ENCODE results near the gene PIM3. TPM values are rescaled to one million over a fixed set of nuclear protein-coding genes. Genes with fewer than 3 reads are reported as not detected.
A peak's percentile ranks its signal among the peaks of the same experiment; 100 is the strongest.

PIM3 gene
- total RNA-seq, 4 donors from 2014 or later: 66.2 to 142 (median 105) TPM

- TF ChIP-seq CTCF (IDR thresholded peaks at IDR 0.05) (no peak), POLR2A (IDR thresholded peaks at IDR 0.05) (peak in 1 of 2 donors; percentile 13)
- Histone ChIP-seq H3K9me3 (no peaks in the 10 kb centered on the region), H3K4me3 (peak overlapping the region; percentile 53 to 70 (median 63)), H3K27ac (peak overlapping the region; percentile 89 to 95 (median 90)), H3K4me1 (peaks cover 9 to 71% (median 49%) of the 10 kb centered on the region in 4 donors), H3K36me3 (no peaks in the 10 kb centered on the region), H3K27me3 (no peaks in the 10 kb centered on the region)
- DNase-seq: peak; percentile 65 to 77 (median 73)
These were observed 26.2 kb upstream of the PIM3 start for GRCh38 chr22:49934160-49934890.

GRCh38 chr22:49934891-49935557, 25.5 kb upstream of the PIM3 start:
- Histone ChIP-seq H3K27me3 (no peaks in the 10 kb centered on the region), H3K27ac (peak overlapping the region; percentile 89 to 95 (median 90)), H3K9me3 (no peaks in the 10 kb centered on the region), H3K4me1 (peaks cover 9 to 64% (median 44%) of the 10 kb centered on the region in 4 donors), H3K36me3 (no peaks in the 10 kb centered on the region), H3K4me3 (peak overlapping the region; percentile 53 to 70 (median 63))
- TF ChIP-seq POLR2A (IDR thresholded peaks at IDR 0.05): no peak
- no peak for TF ChIP-seq CTCF (IDR thresholded peaks at IDR 0.05)
- DNase-seq: peak; percentile 86 to 93 (median 88)

GRCh38 chr22:49935561-49935960, 25.0 kb upstream of the PIM3 start:
- H3K27ac ChIP-seq: peak overlapping the region; percentile 89 to 95 (median 90)
- peak overlapping the region; percentile 53 to 70 (median 63) for H3K4me3 ChIP-seq
- peaks cover 9 to 59% (median 38%) of the 10 kb centered on the region in 4 donors for H3K4me1 ChIP-seq
- H3K36me3 ChIP-seq: no peaks in the 10 kb centered on the region
- TF ChIP-seq POLR2A (IDR thresholded peaks at IDR 0.05) (no peak), CTCF (IDR thresholded peaks at IDR 0.05) (no peak)
- no peaks in the 10 kb centered on the region for H3K9me3 ChIP-seq
- H3K27me3 ChIP-seq: no peaks in the 10 kb centered on the region
- no peak for DNase-seq

- TF ChIP-seq CTCF (IDR thresholded peaks at IDR 0.05) (peak in 1 of 6 experiments; percentile 4), POLR2A (IDR thresholded peaks at IDR 0.05) (peak in 1 of 2 donors; percentile 53)
- H3K4me1 ChIP-seq: peaks cover 9 to 54% (median 34%) of the 10 kb centered on the region in 4 donors
- peak overlapping the region; percentile 53 to 70 (median 63) for H3K4me3 ChIP-seq
These were observed 24.3 kb upstream of the PIM3 start for GRCh38 chr22:49936018-49936972.

More at GRCh38 chr22:49936018-49936972, 24.3 kb upstream of the PIM3 start:
- peak; percentile 90 to 95 (median 90) for DNase-seq
- Histone ChIP-seq H3K9me3 (no peaks in the 10 kb centered on the region), H3K27me3 (no peaks in the 10 kb centered on the region), H3K27ac (peak overlapping the region; percentile 89 to 95 (median 90)), H3K36me3 (no peaks in the 10 kb centered on the region)

Data from Peyer's patch (tissue), 4 donors.